Thoracic aorta (tissue), 2 donors: ENCODE measurements around the gene FIGLA. TPM values are rescaled to one million over a fixed set of nuclear protein-coding genes. Genes with fewer than 3 reads are reported as not detected.

Experiments used
- ATAC-seq: fragments of 150-250 bp; one replicate; pipeline ENCODE4 v1.8.0; 2017; ENCODE audit warnings: low read depth; ENCODE audit not compliant: insufficient number of reproducible peaks, low FRiP score
- DNase-seq: peaks from one replicate; pipeline ENCODE4 v3.0.0-alpha.2; 2020; ENCODE audit warnings: low spot score
- H3K27ac ChIP-seq, 2 donors: fragments of 200-600 bp; sonication (generic); 1 replicate in 1 of 2; 2 replicates in 1 of 2; pipeline ENCODE4 v1.5.1; 2016; ENCODE audit warnings: mild to moderate bottlenecking in 2 of 2, moderate library complexity in 2 of 2
- H3K27me3 ChIP-seq: fragments of 200-600 bp; sonication (generic); replicated peaks from 2 replicates; pipeline ENCODE4 v1.6.0; 2016; ENCODE audit warnings: mild to moderate bottlenecking; ENCODE audit not compliant: insufficient read depth
- H3K36me3 ChIP-seq: fragments of 200-600 bp; sonication (generic); one replicate; pipeline ENCODE4 v1.5.1; 2016
- H3K4me1 ChIP-seq, 2 donors: fragments of 200-600 bp; sonication (generic); 1 replicate in 1 of 2; 2 replicates in 1 of 2; pipeline versions ENCODE4 v1.5.1 to v1.6.0; 2016; ENCODE audit warnings: low read depth in 2 of 2, mild to moderate bottlenecking in 1 of 2; ENCODE audit not compliant: control insufficient read depth in 1 of 2
- H3K4me3 ChIP-seq: fragments of 200-600 bp; sonication (generic); 2 replicates; pipeline ENCODE4 v1.5.1; 2016; ENCODE audit warnings: mild to moderate bottlenecking
- H3K9me3 ChIP-seq: fragments of 200-600 bp; sonication (generic); 2 replicates; pipeline ENCODE4 v1.5.1; 2016
- CTCF ChIP-seq: fragments of 200-600 bp; sonication (generic); IDR thresholded peaks from one replicate; pipeline ENCODE4 v1.5.1; 2019; ENCODE audit warnings: antibody characterized with exemption
- total RNA-seq, 2 donors: library from RNA; depleted of rRNA; stranded (reverse); fragments of >200 nt; gene quantifications; one replicate each; pipeline versions ENCODE4 v1.1.0 to v1.2.3, GENCODE V29; 2016

Gene FIGLA
- total RNA-seq, 2 donors from 2014 or later = not detected

GRCh38 chr2:70779491-70779890, 11.0 kb downstream of the FIGLA start:
- TF ChIP-seq CTCF = no peak
- H3K27ac ChIP-seq = no peak overlapping the region
- DNase-seq (no peak), ATAC-seq (no peak)
- H3K9me3 ChIP-seq = no peaks in the 10 kb centered on the region
- H3K36me3 ChIP-seq = no peaks in the 10 kb centered on the region
- no peaks in the 10 kb centered on the region for H3K27me3 ChIP-seq
- no peak overlapping the region for H3K4me3 ChIP-seq
- H3K4me1 ChIP-seq = no peaks in the 10 kb centered on the region

- ATAC-seq (no peak), DNase-seq (no peak)
- no peak overlapping the region for H3K27ac ChIP-seq
- H3K36me3 ChIP-seq = no peaks in the 10 kb centered on the region
- no peaks in the 10 kb centered on the region for H3K9me3 ChIP-seq
- TF ChIP-seq CTCF = no peak
- no peak overlapping the region for H3K4me3 ChIP-seq
- no peaks in the 10 kb centered on the region for H3K4me1 ChIP-seq
- no peaks in the 10 kb centered on the region for H3K27me3 ChIP-seq
These were observed 11.8 kb downstream of the FIGLA start for GRCh38 chr2:70778676-70779075.

GRCh38 chr2:70777450-70777849, 13.0 kb downstream of the FIGLA start:
- no peaks in the 10 kb centered on the region for H3K9me3 ChIP-seq
- DNase-seq (no peak), ATAC-seq (no peak)
- no peaks in the 10 kb centered on the region for H3K27me3 ChIP-seq
- no peak overlapping the region for H3K4me3 ChIP-seq
- no peak overlapping the region for H3K27ac ChIP-seq
- TF ChIP-seq CTCF = no peak
- H3K36me3 ChIP-seq = no peaks in the 10 kb centered on the region
- no peaks in the 10 kb centered on the region for H3K4me1 ChIP-seq

- Histone ChIP-seq H3K9me3 (no peaks in the 10 kb centered on the region), H3K27me3 (no peaks in the 10 kb centered on the region)
- no peak for TF ChIP-seq CTCF
These were observed 14.2 kb downstream of the FIGLA start for GRCh38 chr2:70776266-70776665.

GRCh38 chr2:70775141-70775540, 15.3 kb downstream of the FIGLA start:
- TF ChIP-seq CTCF = no peak
- Histone ChIP-seq H3K4me3 (no peak overlapping the region), H3K4me1 (no peaks in the 10 kb centered on the region), H3K27ac (no peak overlapping the region), H3K9me3 (no peaks in the 10 kb centered on the region), H3K27me3 (no peaks in the 10 kb centered on the region), H3K36me3 (no peaks in the 10 kb centered on the region)
- DNase-seq (no peak), ATAC-seq (no peak)

More at GRCh38 chr2:70776266-70776665, 14.2 kb downstream of the FIGLA start:
- ATAC-seq = no peak
- Histone ChIP-seq H3K4me1 (no peaks in the 10 kb centered on the region), H3K4me3 (no peak overlapping the region), H3K36me3 (no peaks in the 10 kb centered on the region), H3K27ac (no peak overlapping the region)
- DNase-seq = no peak
